Tongue (tissue), 2 donors: ENCODE measurements around the gene QRICH1. TPM values are rescaled to one million over a fixed set of nuclear protein-coding genes. Genes with fewer than 3 reads are reported as not detected.

Experiments
- DNase-seq: peaks from one replicate; pipeline ENCODE4 v3.0.0-alpha.2; 2015
- total RNA-seq: library from RNA; depleted of rRNA; stranded (reverse); fragments of >200 nt; gene quantifications from one replicate; pipeline ENCODE4 v1.2.3, GENCODE V29; 2014

The QRICH1 gene, protein sequence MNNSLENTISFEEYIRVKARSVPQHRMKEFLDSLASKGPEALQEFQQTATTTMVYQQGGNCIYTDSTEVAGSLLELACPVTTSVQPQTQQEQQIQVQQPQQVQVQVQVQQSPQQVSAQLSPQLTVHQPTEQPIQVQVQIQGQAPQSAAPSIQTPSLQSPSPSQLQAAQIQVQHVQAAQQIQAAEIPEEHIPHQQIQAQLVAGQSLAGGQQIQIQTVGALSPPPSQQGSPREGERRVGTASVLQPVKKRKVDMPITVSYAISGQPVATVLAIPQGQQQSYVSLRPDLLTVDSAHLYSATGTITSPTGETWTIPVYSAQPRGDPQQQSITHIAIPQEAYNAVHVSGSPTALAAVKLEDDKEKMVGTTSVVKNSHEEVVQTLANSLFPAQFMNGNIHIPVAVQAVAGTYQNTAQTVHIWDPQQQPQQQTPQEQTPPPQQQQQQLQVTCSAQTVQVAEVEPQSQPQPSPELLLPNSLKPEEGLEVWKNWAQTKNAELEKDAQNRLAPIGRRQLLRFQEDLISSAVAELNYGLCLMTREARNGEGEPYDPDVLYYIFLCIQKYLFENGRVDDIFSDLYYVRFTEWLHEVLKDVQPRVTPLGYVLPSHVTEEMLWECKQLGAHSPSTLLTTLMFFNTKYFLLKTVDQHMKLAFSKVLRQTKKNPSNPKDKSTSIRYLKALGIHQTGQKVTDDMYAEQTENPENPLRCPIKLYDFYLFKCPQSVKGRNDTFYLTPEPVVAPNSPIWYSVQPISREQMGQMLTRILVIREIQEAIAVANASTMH
- 88.7 TPM for total RNA-seq

DNA sequence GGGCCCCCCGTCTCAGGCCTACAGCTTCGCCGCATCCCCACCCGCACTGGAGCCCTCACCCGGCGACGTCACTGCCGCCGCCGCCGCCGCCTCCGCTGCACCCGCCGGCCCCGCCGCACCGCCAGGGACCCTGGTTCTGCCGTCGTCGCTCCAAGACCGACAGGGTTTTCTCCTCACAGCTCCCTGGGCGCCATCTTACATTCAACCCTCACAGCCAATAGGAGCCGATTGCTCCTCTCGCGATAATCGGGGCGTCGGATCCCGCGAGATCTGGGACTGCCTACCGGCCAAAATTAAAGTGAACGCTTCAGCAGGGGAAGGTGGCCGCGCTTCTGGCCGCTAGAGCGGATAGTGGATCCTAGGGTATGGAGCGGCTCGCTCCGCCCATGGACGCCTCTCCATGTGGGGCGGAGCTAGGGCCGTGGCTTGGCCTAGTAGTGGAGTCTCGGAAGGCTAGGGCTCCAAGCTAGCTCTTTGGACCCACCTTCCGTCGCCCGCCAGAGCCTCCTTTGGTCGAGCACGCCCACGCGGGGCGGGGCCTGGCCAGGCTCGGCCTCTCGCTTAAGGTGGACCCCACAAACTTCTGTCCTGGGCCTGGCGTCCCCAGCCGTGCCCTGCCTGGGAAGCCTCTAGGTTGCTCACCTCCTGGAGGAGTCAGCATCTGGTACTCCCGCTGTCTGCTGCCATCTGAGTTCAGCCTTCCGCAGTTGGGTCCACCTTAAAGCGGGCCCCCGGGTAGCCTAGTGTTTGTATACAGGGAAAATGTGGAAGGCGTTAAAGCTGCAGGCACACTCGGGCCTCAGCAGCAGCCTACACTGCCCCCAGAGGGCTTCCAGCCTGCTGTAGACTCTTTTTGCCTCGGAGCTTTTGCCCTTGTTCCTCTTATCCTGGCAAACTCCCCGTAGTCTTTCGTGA, at the start of gene QRICH1:
Gene QRICH1, minus strand, starts transcription at position 219 of the 915 bp plus-strand sequence. CDS start 17,054 bp downstream, outside the sequence.
- peak; percentile 100 for DNase-seq

DNA sequence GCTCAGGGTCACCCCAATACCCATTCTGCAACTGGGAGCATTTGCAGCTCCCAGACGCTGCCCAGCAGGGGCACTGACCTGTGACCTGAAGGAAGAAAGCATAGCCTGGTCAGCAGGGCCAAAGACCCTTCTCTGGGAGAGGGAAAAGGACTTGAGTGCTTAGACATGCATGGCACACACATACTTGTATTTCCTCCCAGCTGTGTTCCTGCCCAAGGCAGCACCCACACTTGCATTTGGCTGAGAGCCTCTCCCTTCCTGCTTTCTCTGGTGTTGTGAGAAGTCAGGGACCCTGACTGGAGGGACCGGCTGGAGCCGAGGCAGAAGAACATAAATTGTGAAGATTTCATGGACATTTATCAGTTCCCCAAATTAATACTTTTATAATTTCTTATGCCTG, 46.2 kb upstream of the QRICH1 start:
- no peak for DNase-seq

DNA sequence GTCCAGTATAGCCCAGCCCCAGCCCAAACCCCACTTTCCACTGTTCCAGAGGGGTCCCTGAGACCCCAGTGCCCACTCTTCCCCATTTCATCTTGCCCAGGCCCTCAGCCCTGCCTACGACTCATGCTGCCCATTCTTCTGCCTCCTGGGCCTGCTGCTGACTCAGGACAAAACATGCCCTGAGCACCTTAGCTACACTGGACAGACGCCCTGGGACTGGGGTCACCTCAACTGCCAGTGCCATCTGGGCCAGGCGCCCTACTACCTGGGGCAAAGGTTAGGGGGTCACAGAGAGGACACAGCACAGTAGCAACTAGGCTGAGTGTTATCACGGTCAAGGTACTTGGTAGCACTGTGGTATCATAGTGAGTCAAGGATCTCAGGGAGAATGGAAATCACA, 41.6 kb upstream of the QRICH1 start:
- DNase-seq: no peak

DNA sequence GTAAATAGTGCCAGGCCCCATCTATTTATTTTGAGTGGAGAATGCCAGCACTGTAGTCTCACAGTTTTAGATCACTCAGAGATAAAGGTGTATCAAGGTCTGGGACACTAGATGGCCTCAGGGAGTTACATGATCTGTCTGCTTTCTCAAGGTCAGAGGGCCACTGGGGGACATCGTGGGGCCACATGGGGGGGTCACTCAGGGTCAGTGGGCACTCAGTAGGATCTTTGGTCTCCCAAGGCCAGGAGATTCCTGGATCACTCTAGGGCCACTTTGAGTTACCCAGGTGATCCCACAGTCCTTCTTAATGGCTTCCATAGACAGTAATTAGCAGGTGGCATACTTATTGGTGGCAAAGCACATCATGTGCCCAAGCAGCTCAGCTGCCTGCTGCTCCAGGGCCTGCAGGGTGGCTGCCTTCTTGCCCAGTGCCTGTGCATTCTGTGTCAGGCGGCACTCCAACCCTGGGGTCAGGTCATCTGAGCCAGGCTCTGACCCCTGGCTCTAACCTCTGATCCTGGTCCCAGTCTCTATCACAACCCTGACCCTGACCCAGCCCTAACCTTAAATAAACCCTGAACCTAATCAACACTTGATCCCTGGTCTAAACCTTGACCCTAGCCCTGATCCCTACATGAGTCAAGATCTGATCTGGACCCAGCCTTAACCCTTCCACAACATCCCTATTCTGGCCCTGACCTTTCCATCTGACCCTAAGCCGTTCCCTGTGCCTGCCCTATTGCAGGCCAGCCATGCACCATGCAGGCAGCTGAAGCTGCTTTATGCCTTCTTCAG, 40.8 kb upstream of the QRICH1 start:
- DNase-seq: no peak

- DNase-seq: peak; percentile 96
Measured at GRCh38 chr3:49133226-49133951, 39.5 kb upstream of the QRICH1 start.

GRCh38 chr3:49132437-49133225, 38.8 kb upstream of the QRICH1 start, which contains the start of gene LAMB2:
Gene LAMB2, minus strand, starts transcription at chr3:49133050. Its CDS starts 183 bp downstream, at chr3:49132867.
- peak; percentile 89 for DNase-seq

DNA sequence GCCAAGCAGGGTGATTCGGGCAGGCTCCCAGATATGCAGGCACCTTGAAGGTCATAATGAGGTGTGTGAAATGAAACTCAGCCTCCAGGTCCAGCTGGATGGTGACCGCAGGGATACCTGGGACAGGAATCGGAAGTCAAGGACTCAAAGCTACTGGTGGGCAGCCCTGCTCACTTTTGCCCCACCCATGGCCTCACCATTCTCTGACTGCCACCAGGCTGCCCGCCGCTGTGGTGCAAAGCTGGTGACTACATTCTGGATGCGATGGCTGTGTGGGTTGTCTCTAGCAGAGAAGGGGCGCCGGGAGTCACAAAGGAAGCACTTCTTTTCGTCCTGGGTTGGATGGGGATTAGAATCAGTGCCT, 38.2 kb upstream of the QRICH1 start:
- DNase-seq: no peak

GRCh38 chr3:49131576-49131975, 37.7 kb upstream of the QRICH1 start:
- no peak for DNase-seq

- no peak for DNase-seq
Measured at GRCh38 chr3:49131040-49131439, 37.2 kb upstream of the QRICH1 start.

DNA sequence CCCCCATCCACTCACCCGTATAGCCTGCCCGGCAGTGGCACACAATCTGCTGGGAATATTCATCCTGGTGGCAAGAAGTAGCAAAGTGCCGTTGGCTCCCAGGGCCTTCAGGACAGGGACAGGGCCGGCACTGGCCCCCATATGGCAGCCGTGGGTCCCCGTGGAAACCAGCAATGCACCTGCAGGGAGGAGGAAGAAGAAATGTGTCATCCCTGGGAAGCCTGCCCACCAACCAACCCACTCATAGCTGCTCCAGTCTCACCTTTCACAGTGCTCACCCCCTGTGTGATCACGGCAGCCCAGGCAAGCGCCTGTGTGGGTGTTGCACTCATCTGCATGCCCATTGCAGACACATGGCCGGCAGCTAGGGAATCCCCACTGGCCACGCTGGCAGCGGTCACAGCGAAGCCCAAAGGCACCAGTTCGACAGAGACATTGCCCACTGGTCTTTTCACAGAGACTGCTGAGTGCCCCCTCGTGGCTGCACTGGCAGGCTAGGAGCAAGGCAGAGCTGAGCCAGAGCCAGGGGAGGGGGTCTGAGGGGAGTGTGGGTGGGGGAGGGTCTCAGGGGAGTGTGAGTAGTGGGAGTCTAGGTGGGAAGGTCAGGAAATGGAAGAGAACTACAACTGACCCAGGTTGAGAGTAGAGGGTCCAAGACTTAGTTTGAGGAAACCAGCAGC, 31.3 kb upstream of the QRICH1 start:
- no peak for DNase-seq

GRCh38 chr3:49124203-49124602, 30.3 kb upstream of the QRICH1 start:
- no peak for DNase-seq

GRCh38 chr3:49123687-49124086, 29.8 kb upstream of the QRICH1 start:
- DNase-seq: no peak

- DNase-seq: no peak
Measured at GRCh38 chr3:49122886-49123545, 29.1 kb upstream of the QRICH1 start.

GRCh38 chr3:49122451-49122850, 28.6 kb upstream of the QRICH1 start:
- no peak for DNase-seq

GRCh38 chr3:49122022-49122421, 28.2 kb upstream of the QRICH1 start:
- no peak for DNase-seq

- no peak for DNase-seq
Measured at GRCh38 chr3:49121132-49121736, 27.4 kb upstream of the QRICH1 start.

DNA sequence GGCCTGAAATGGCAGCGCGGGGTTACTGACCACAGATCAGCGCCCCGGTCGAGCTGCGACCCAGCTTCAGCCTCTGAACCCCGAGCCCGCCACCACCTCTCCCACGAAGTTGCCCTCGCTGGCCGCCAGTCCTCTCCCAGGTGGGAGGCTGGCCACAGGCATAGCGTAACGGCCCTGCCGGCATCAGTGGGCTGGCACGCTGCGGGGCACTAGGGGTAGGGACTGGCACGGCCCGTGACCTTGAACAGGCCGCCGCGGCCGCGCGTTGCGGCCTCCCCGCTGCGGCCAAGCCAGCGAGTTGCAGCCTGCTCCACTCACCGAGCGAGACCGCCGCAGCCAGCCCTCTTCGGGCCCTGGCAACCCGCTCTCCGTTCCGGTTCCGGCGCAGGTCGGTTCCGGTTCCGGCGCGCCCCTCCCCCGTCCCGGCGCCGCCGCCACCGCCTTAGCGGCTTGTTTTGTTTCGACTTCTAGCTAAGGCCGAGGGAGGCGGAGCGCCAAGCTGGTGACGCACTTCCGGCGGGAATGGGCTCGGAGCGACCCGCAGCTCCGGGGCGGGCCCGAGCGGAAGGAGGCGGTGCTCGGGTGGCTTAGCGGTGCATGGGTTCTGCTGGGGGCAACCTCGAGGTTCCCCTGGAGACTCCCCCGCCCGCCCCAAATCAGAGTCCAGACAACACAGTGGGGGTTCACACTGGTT, 26.7 kb upstream of the QRICH1 start, which contains the start of gene USP19:
Gene USP19, minus strand, starts transcription at position 386 of the 694 bp plus-strand sequence. CDS start 1,678 bp downstream, outside the sequence.
- peak; percentile 97 for DNase-seq

DNA sequence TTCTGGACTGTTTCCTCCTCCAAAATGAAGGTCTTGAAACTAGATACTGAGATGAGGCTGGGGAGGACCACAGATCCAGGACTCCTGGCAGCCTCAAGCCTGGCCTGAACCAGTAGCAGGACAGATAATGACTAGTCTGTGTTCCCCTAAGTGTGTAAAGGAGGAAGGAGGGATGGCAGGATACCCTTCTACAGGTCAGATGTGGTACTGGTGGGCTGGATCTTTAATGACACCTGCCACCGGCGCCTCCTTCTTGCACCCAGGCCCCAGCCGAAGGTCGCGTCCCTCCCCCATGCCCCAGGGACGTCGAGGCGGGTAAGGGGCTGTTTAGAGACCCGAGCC, 26.2 kb upstream of the QRICH1 start:
- no peak for DNase-seq
